GM21723 (cell line): ENCODE measurements around the gene DPP10.

Experiments used
- ATAC-seq: cut with Tn5 transposase; IDR thresholded peaks from one replicate; pipeline ENCODE4 v1.9.1; 2021; ENCODE audit warnings: mild to moderate bottlenecking, moderate library complexity; ENCODE audit not compliant: unreplicated experiment

Gene DPP10

GRCh38 chr2:114580691-114581090 lies 138.2 kb downstream of the DPP10 start:
- no peak for ATAC-seq

- no peak for ATAC-seq
Observed at GRCh38 chr2:114598329-114598728, 155.9 kb downstream of the DPP10 start.

- ATAC-seq, result no peak
Observed at GRCh38 chr2:114609203-114609602, 166.8 kb downstream of the DPP10 start.

- ATAC-seq, result no peak
Observed at GRCh38 chr2:114609801-114610200, 167.4 kb downstream of the DPP10 start.

GRCh38 chr2:114610677-114611076 lies 168.2 kb downstream of the DPP10 start:
- no peak for ATAC-seq

GRCh38 chr2:114614592-114614991 lies 172.2 kb downstream of the DPP10 start:
- no peak for ATAC-seq

- no peak for ATAC-seq
Observed at GRCh38 chr2:114628481-114628880, 186.0 kb downstream of the DPP10 start.

GRCh38 chr2:114631146-114631545 lies 188.7 kb downstream of the DPP10 start:
- no peak for ATAC-seq

- no peak for ATAC-seq
Observed at GRCh38 chr2:114642166-114642770, 199.8 kb downstream of the DPP10 start.

- ATAC-seq, result no peak
Observed at GRCh38 chr2:114642988-114643553, 200.6 kb downstream of the DPP10 start.

GRCh38 chr2:114651933-114652332 lies 209.5 kb downstream of the DPP10 start:
- ATAC-seq, result no peak

- no peak for ATAC-seq
Observed at GRCh38 chr2:114659880-114660279, 217.4 kb downstream of the DPP10 start.

GRCh38 chr2:114661971-114662939 lies 219.8 kb downstream of the DPP10 start:
- no peak for ATAC-seq

GRCh38 chr2:114668415-114668814 lies 226.0 kb downstream of the DPP10 start:
- ATAC-seq, result no peak

- no peak for ATAC-seq
Observed at GRCh38 chr2:114683251-114683650, 240.8 kb downstream of the DPP10 start.

GRCh38 chr2:114684403-114684802 lies 242.0 kb downstream of the DPP10 start:
- ATAC-seq, result no peak

GRCh38 chr2:114685102-114685501 lies 242.7 kb downstream of the DPP10 start:
- ATAC-seq, result no peak

GRCh38 chr2:114688241-114688640 lies 245.8 kb downstream of the DPP10 start:
- no peak for ATAC-seq

- ATAC-seq, result no peak
Observed at GRCh38 chr2:114698520-114698919, 256.1 kb downstream of the DPP10 start.

- no peak for ATAC-seq
Observed at GRCh38 chr2:114699423-114699944, 257.0 kb downstream of the DPP10 start.

GRCh38 chr2:114700440-114700839 lies 258.0 kb downstream of the DPP10 start:
- ATAC-seq, result no peak
